GM06990 (cell line): Measurements from ENCODE around the gene FKBP5.

ENCODE experiments used
- DNase-seq: peaks from one replicate; pipeline ENCODE4 v3.0.0-alpha.2; 2011; ENCODE audit not compliant: insufficient read length; ENCODE audit errors: extremely low read depth
- H3K27me3 ChIP-seq: replicated peaks from 2 replicates; pipeline ENCODE4 v1.6.0; 2011; ENCODE audit warnings: low read length; ENCODE audit not compliant: control insufficient read depth, insufficient read depth
- H3K36me3 ChIP-seq: 2 replicates; pipeline ENCODE4 v1.5.1; 2011; ENCODE audit warnings: low read length; ENCODE audit not compliant: control insufficient read depth, insufficient read depth
- H3K4me3 ChIP-seq: replicated peaks from 2 replicates; pipeline ENCODE4 v1.5.1; 2011; ENCODE audit warnings: low read depth, mild to moderate bottlenecking, control low read depth, low read length
- CTCF ChIP-seq: IDR thresholded peaks from 2 replicates; pipeline ENCODE4 v1.5.1; 2011; ENCODE audit warnings: low read length, control low read depth, mild to moderate bottlenecking, inconsistent platforms; ENCODE audit not compliant: insufficient read depth, poor library complexity, severe bottlenecking

The FKBP5 gene

DNA sequence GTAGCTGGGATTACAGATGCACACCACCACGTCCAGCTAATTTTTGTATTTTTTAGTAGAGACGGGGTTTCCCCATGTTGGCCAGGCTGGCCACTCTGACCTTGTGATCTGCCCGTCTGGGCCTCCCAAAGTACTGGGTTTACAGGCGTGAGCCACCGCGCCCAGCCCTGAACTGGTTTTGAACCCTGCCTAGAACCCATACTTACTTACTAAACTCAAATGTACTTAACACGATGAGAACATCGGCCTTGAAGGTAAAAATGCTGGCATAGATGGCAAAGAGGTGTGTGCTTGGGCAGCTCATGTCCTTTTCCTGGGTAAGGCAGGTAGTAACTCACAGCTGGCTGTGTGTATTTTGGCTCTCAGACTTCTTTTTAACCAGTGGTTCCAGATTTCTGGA, 44.9 kb upstream of the FKBP5 start:
- no peaks in the 10 kb centered on the region for H3K27me3 ChIP-seq
- no peaks in the 10 kb centered on the region for H3K36me3 ChIP-seq
- TF ChIP-seq CTCF: no peak
- H3K4me3 ChIP-seq: no peak overlapping the region
- no peak for DNase-seq

DNA sequence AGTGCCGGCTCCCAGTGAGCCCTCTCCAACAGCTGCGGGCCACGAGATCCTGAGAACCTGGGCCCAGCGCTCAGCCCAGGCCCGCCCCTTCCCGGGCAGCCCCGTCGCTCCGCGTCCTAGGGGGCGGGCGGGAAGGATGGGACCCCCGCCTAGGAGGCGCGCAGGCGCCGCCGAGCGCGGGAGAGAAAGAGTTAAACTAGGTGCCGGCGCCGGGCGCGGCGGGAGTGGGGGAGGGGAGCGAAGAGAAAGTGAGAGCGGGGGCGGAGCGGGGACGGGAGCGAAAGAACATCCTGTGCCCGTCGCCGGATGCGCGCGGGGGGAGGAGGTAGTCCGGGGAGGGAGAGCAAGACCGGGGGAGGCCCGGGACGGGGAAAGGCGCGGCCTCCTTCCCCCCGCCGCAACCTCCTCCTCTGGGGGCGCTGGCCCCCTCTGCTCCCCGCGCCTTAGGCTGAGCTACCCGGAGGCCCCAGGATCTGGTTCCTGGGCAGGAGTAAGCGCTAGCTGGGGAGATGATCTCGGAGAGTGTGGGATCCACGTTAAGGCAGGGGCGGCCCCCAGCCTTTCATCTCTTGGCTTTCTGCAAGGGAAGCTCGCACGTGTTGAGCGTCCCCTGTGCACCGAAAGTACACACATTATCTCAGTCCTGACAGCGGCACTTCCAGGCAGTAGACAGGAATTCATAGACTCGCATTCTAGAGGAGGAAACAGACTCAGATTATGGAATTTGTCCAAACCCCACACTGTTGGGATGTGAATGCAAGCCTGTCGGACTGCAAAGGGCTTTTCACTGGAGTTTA, 43.2 kb upstream of the FKBP5 start:
- peak; percentile 94 for DNase-seq
- H3K4me3 ChIP-seq: peak overlapping the region; percentile 75
- no peaks in the 10 kb centered on the region for H3K27me3 ChIP-seq
- no peaks in the 10 kb centered on the region for H3K36me3 ChIP-seq
- TF ChIP-seq CTCF: peak; percentile 27

GRCh38 chr6:35731414-35731735, 42.7 kb upstream of the FKBP5 start:
- DNase-seq: peak; percentile 91
- Histone ChIP-seq H3K36me3 (no peaks in the 10 kb centered on the region), H3K27me3 (no peaks in the 10 kb centered on the region), H3K4me3 (peak overlapping the region; percentile 75)
- TF ChIP-seq CTCF: no peak

- DNase-seq: no peak
- H3K4me3 ChIP-seq: peak overlapping the region; percentile 75
- H3K36me3 ChIP-seq: no peaks in the 10 kb centered on the region
- TF ChIP-seq CTCF: no peak
- H3K27me3 ChIP-seq: no peaks in the 10 kb centered on the region
Observed at GRCh38 chr6:35730745-35731413, 42.2 kb upstream of the FKBP5 start.

DNA sequence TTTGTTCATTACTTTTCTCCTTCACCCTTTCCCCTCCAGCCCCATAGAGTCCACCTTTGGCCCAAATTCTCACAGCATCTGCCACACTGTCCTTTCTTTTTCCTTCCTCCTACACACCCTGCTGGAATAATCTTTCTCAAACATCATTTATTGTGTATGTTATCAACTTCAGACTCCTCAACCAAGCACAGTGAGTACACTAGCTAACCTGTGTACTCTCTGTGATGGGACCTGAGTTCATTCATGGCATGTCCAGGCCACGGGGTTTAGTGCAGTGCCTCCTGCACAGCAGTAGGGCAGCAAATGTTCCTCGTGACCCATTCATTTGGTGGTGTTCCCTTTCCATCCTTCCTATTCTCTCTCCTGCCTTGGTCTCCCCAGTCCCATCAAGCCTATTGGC, 41.0 kb upstream of the FKBP5 start:
- TF ChIP-seq CTCF: no peak
- Histone ChIP-seq H3K27me3 (no peaks in the 10 kb centered on the region), H3K36me3 (no peaks in the 10 kb centered on the region), H3K4me3 (no peak overlapping the region)
- DNase-seq: no peak
